Glutamatergic neuron (in vitro differentiated cells): ENCODE data around the gene SRXN1. TPM values are rescaled to one million over a fixed set of nuclear protein-coding genes. Genes with fewer than 3 reads are reported as not detected.
"Not testable (repeated sequence)": the region's sequence is repeated elsewhere in the genome, so short reads cannot be mapped to it uniquely, and the experiment has no call there.

Experiments
- DNase-seq: peaks from one replicate; pipeline ENCODE4 v3.0.0; 2022
- H3K27ac Mint-ChIP-seq: one replicate; pipeline ENCODE4 v1.8.0; 2020; ENCODE audit warnings: mild to moderate bottlenecking, mixed read lengths, inconsistent platforms; ENCODE audit not compliant: unreplicated experiment
- H3K27me3 Mint-ChIP-seq: one replicate; pipeline ENCODE4 v1.8.0; 2020; ENCODE audit warnings: mild to moderate bottlenecking, moderate library complexity, mixed read lengths, inconsistent platforms; ENCODE audit not compliant: unreplicated experiment
- H3K36me3 Mint-ChIP-seq: one replicate; pipeline ENCODE4 v1.8.0; 2020; ENCODE audit warnings: mild to moderate bottlenecking, mixed read lengths, inconsistent platforms; ENCODE audit not compliant: unreplicated experiment
- H3K4me1 Mint-ChIP-seq: one replicate; pipeline ENCODE4 v1.8.0; 2020; ENCODE audit warnings: mild to moderate bottlenecking, low read depth, mixed read lengths, inconsistent platforms; ENCODE audit not compliant: unreplicated experiment
- H3K4me3 Mint-ChIP-seq: one replicate; pipeline ENCODE4 v1.8.0; 2020; ENCODE audit warnings: mild to moderate bottlenecking, mixed read lengths, inconsistent platforms; ENCODE audit not compliant: unreplicated experiment
- H3K9me3 Mint-ChIP-seq: one replicate; pipeline ENCODE4 v1.8.0; 2020; ENCODE audit warnings: mild to moderate bottlenecking, moderate library complexity, mixed read lengths, inconsistent platforms; ENCODE audit not compliant: unreplicated experiment
- total RNA-seq: library from RNA; stranded (reverse); fragmentation: NEBNext Ultra II Directional; extraction: Animal tissue kit (Norgen Biotek cat#: 25700); gene quantifications from one replicate; pipeline ENCODE4 v1.2.1, GENCODE V29; 2021; ENCODE audit not compliant: unreplicated experiment
- TF ChIP-seq, protein P1 (sequence below): fragments of 200-600 bp; sonication (generic); IDR thresholded peaks from one replicate; pipeline ENCODE4 v1.5.0; 2021; ENCODE audit not compliant: partially characterized antibody, unreplicated experiment

Gene SRXN1
- total RNA-seq, 1 donor from 2014 or later: 6.3 TPM

DNA sequence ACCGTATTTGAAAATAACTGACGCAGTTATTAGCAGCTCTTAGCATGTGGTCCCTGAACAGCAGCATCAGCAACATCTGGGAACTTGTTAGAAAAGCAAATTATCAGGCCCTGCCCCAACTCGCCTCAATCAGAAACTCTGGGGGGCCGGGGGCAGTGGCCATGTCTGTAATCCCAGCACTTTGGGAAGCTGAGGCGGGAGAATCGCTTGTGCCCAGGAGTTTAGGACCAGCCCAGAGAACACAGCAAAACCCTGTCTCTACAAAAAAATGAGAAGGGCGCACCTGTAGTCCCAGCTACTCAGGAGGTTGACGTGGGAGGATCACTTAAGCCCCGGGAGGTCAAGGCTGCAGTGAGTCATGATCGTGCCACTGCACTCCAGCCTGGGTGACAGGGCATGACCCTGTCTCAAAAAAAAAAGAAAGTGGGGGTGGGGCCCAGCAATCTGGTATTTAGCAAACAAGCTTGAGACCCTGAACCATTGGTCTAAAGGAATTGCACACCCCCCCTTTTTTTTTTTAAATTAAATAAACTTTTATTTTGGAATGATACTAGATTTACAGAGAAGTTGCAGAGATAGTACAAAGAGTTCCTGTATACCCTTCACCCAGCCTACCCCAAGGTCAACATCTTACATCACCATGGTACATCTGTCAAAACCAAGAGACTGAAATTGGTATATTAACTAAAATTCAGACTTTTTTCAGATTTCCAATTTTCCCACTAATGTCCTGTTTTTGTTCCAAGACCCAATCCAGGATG is 6.7 kb downstream of the SRXN1 start:
- Mint-ChIP-seq H3K4me1 (peaks cover 19% of the 10 kb centered on the region), H3K4me3 (no peak overlapping the region), H3K36me3 (peaks cover 6% of the 10 kb centered on the region), H3K27ac (no peak overlapping the region), H3K27me3 (peaks cover 5% of the 10 kb centered on the region), H3K9me3 (peaks cover 10% of the 10 kb centered on the region)
- TF ChIP-seq, protein P1, sequence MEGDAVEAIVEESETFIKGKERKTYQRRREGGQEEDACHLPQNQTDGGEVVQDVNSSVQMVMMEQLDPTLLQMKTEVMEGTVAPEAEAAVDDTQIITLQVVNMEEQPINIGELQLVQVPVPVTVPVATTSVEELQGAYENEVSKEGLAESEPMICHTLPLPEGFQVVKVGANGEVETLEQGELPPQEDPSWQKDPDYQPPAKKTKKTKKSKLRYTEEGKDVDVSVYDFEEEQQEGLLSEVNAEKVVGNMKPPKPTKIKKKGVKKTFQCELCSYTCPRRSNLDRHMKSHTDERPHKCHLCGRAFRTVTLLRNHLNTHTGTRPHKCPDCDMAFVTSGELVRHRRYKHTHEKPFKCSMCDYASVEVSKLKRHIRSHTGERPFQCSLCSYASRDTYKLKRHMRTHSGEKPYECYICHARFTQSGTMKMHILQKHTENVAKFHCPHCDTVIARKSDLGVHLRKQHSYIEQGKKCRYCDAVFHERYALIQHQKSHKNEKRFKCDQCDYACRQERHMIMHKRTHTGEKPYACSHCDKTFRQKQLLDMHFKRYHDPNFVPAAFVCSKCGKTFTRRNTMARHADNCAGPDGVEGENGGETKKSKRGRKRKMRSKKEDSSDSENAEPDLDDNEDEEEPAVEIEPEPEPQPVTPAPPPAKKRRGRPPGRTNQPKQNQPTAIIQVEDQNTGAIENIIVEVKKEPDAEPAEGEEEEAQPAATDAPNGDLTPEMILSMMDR: no peak
- DNase-seq: no peak

GRCh38 chr20:645318-646106 is 7.5 kb downstream of the SRXN1 start:
- Mint-ChIP-seq H3K27me3 (peaks cover 9% of the 10 kb centered on the region), H3K4me3 (no peak overlapping the region)

GRCh38 chr20:644692-645317 is 8.2 kb downstream of the SRXN1 start:
- peak overlapping the region; percentile 52 for H3K27ac Mint-ChIP-seq
- DNase-seq: no peak
- H3K9me3 Mint-ChIP-seq: peaks cover 13% of the 10 kb centered on the region
- TF ChIP-seq, protein P1: no peak
- peaks cover 9% of the 10 kb centered on the region for H3K27me3 Mint-ChIP-seq
- no peak overlapping the region for H3K4me3 Mint-ChIP-seq
- H3K36me3 Mint-ChIP-seq: peaks cover 6% of the 10 kb centered on the region
- peaks cover 14% of the 10 kb centered on the region for H3K4me1 Mint-ChIP-seq

More at GRCh38 chr20:645318-646106, 7.5 kb downstream of the SRXN1 start:
- peaks cover 19% of the 10 kb centered on the region for H3K4me1 Mint-ChIP-seq
- H3K9me3 Mint-ChIP-seq: peaks cover 13% of the 10 kb centered on the region
- peak overlapping the region; percentile 52 for H3K27ac Mint-ChIP-seq
- TF ChIP-seq, protein P1: peak; percentile 95
- peaks cover 6% of the 10 kb centered on the region for H3K36me3 Mint-ChIP-seq
- peak; percentile 92 for DNase-seq

- Mint-ChIP-seq H3K36me3 (no peaks in the 10 kb centered on the region), H3K4me3 (peak overlapping the region; percentile 74), H3K27me3 (peaks cover 7% of the 10 kb centered on the region), H3K4me1 (peaks cover 10% of the 10 kb centered on the region), H3K27ac (no peak overlapping the region), H3K9me3 (peaks cover 11% of the 10 kb centered on the region)
- peak; percentile 84 for DNase-seq
- TF ChIP-seq, protein P1: no peak
Observed at GRCh38 chr20:642398-643174, 10.4 kb downstream of the SRXN1 start.

DNA sequence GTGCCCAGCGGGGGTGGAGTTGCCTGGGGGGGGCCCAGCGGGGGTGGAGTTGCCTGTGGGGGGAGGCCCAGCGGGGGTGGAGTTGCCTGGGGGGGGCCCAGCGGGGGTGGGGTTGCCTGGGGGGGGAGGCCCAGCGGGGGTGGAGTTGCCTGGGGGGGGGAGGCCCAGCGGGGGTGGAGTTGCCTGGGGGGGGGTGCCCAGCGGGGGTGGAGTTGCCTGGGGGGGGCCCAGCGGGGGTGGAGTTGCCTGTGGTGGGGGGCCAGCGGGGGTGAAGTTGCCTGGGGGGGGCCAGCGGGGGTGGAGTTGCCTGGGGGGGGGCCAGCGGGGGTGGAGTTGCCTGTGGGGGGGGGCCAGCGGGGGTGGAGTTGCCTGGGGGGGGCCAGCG is 11.0 kb downstream of the SRXN1 start:
- H3K36me3 Mint-ChIP-seq, H3K27me3 Mint-ChIP-seq, DNase-seq, H3K4me1 Mint-ChIP-seq, H3K27ac Mint-ChIP-seq, H3K4me3 Mint-ChIP-seq: not testable (repeated sequence)
- H3K9me3 Mint-ChIP-seq: peaks cover 11% of the 10 kb centered on the region
